Measurements from ENCODE around the gene ZNF454. TPM values are rescaled to one million over a fixed set of nuclear protein-coding genes. Genes with fewer than 3 reads are reported as not detected.

The ZNF454 gene
- total RNA-seq, 1 experiment from 2014 or later = not detected

GRCh38 chr5:178989311-178989710 lies 48.3 kb downstream of the ZNF454 start:
- Mint-ChIP-seq H3K4me3 (no peak overlapping the region), H3K27ac (no peak overlapping the region), H3K9me3 (peaks cover 51 to 78% of the 10 kb centered on the region in 2 experiments)

More at GRCh38 chr5:178989311-178989710, 48.3 kb downstream of the ZNF454 start:
- Histone ChIP-seq H3K9ac (ENCODE audit: extremely low read depth, insufficient read length, low read length) (no peak overlapping the region), H2AK5ac (ENCODE audit: insufficient read length, low read length) (no peak overlapping the region), H2BK12ac (ENCODE audit: insufficient read length, low read depth, low read length) (no peak overlapping the region), H4K20me1 (ENCODE audit: control insufficient read depth, insufficient read depth, insufficient read length) (no peaks in the 10 kb centered on the region), H3K23me2 (ENCODE audit: insufficient read length, low read depth, low read length, poor library complexity, severe bottlenecking) (no peaks in the 10 kb centered on the region), H3K4me1 (ENCODE audit: insufficient read depth, low read length) (no peaks in the 10 kb centered on the region), H3K18ac (ENCODE audit: insufficient read length, low read depth, low read length) (no peak overlapping the region), H4K8ac (replicated peaks; ENCODE audit: insufficient read length, low read depth, low read length) (no peak overlapping the region), H3K79me2 (ENCODE audit: insufficient read depth, low read length) (no peaks in the 10 kb centered on the region), H3K4ac (ENCODE audit: low read depth, low read length) (no peak overlapping the region), H2BK5ac (ENCODE audit: insufficient read length, low read length) (no peak overlapping the region), H3K27ac (ENCODE audit: insufficient read length, low read depth, low read length) (no peak overlapping the region), H2AFZ (ENCODE audit: low read length) (no peak overlapping the region), H3K14ac (ENCODE audit: insufficient read depth, low read length) (no peak overlapping the region), H3T11ph (ENCODE audit: low read length) (no peak overlapping the region), H3K9me3 (ENCODE audit: control insufficient read depth, low read depth, low read length) (peaks cover 45% of the 10 kb centered on the region), H2BK20ac (ENCODE audit: low read depth, low read length, poor library complexity, severe bottlenecking) (no peak overlapping the region), H3K4me2 (ENCODE audit: insufficient read depth, insufficient read length, low read length) (no peak overlapping the region), H4K91ac (ENCODE audit: insufficient read length, low read depth, low read length) (no peak overlapping the region), H2BK15ac (ENCODE audit: low read depth, low read length) (no peak overlapping the region), H3K56ac (ENCODE audit: insufficient read length, low read depth, low read length) (no peak overlapping the region), H3K79me1 (ENCODE audit: insufficient read depth, low read depth, low read length, poor library complexity, severe bottlenecking) (no peaks in the 10 kb centered on the region), H3K23ac (ENCODE audit: insufficient read length, low read depth, low read length) (no peak overlapping the region), H2BK120ac (ENCODE audit: low read depth, low read length, poor library complexity, severe bottlenecking) (no peak overlapping the region), H3K27me3 (ENCODE audit: insufficient read depth, low read length) (peaks cover 10% of the 10 kb centered on the region; the same call in 1 of the 2 replicates), H4K5ac (ENCODE audit: insufficient read length, low read depth, low read length) (no peak overlapping the region)
- WGBS (ENCODE audit: extremely low coverage, insufficient read length, low lambda C conversion rate) = no CpG with 5 or more reads among the region's 7 CpGs
- TF ChIP-seq, protein P1, sequence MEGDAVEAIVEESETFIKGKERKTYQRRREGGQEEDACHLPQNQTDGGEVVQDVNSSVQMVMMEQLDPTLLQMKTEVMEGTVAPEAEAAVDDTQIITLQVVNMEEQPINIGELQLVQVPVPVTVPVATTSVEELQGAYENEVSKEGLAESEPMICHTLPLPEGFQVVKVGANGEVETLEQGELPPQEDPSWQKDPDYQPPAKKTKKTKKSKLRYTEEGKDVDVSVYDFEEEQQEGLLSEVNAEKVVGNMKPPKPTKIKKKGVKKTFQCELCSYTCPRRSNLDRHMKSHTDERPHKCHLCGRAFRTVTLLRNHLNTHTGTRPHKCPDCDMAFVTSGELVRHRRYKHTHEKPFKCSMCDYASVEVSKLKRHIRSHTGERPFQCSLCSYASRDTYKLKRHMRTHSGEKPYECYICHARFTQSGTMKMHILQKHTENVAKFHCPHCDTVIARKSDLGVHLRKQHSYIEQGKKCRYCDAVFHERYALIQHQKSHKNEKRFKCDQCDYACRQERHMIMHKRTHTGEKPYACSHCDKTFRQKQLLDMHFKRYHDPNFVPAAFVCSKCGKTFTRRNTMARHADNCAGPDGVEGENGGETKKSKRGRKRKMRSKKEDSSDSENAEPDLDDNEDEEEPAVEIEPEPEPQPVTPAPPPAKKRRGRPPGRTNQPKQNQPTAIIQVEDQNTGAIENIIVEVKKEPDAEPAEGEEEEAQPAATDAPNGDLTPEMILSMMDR (conservative IDR thresholded peaks at IDR 0.05) = no peak
- no peak for DNase-seq
- H3K36me3 Mint-ChIP-seq (ENCODE audit: insufficient read depth in 1 of 3, low read depth in 3 of 3) = peaks cover 4 to 15% (median 14%) of the 10 kb centered on the region in 3 experiments; a peak in 6 of 7 replicates
- peaks cover 0 to 2% of the 10 kb centered on the region in 2 experiments; a peak in 1 of 4 replicates for H3K4me1 Mint-ChIP-seq
- H3K27me3 Mint-ChIP-seq (ENCODE audit: low read depth) = peaks cover 41% of the 10 kb centered on the region
